Measurements from ENCODE around the gene RNF180.
"Not testable (repeated sequence)": the region's sequence is repeated elsewhere in the genome, so short reads cannot be mapped to it uniquely, and the experiment has no call there.

The RNF180 gene

DNA sequence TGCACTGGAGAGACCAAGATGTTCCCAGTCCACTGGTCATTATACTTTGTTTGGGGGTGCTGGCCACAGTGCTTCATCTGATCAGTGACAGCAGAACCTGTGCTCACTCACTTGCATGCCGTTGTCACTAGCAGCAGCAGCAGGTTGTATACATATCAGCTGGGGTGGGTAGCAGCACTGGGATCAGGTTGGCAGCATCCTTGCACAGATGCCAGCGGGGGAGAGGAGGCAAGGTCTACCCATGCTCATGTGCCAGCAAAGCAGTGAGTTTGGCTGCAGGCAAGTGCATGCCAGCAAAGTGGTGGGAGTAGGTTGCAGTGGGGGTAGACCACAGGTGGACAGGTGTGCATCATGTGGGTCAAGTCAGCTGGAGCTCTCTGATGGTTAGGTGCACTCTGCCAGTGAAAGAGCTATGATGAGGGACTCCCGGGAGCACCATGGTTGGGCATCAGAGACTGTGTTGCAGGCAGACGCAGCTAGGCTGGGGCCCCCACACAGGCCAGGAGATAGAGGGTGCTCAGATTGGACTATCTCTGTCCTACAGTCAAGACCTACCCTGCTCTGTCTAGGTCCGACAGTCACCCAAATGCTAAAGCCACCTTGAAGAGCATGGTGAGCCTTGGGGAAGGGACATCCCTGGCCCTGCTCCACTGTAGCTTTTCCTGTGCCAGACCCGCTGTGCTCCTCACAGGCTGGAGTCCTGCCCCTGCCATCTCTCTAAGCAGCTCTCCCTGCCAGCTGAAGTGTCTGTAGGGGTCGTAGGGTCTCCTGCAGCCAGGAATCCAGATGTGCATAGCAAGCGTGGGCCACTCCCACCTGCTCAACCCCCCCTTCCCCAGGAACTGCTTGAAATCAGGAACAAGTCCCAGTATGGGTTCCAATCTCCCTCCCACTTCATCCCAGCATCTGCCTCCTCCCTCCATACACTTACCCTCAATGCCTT is 119.8 kb downstream of the RNF180 start:
- no peak for DNase-seq

DNA sequence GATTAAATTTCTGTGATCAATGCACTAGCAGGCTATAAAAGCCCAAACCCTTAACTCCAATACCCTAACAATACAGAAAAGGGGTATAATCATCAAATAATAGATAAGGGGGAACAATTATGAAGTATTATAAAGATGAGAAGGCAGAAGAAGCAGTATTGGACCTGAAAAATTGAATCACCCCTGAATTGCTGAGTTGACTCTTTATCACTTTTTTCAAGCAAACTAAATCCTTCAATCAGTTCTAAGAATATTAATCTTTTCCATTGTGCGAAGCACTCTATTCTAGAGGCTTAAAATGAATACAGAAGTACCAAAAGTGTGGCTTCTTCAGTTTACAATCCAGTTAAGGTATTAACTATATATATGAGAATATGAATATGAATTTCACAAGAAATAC is 120.7 kb downstream of the RNF180 start:
- no peak for DNase-seq

- not testable (repeated sequence) for DNase-seq
Measured at GRCh38 chr5:64288496-64288895, 122.9 kb downstream of the RNF180 start.

- no peak for DNase-seq
Measured at GRCh38 chr5:64292611-64293215, 127.1 kb downstream of the RNF180 start.

DNA sequence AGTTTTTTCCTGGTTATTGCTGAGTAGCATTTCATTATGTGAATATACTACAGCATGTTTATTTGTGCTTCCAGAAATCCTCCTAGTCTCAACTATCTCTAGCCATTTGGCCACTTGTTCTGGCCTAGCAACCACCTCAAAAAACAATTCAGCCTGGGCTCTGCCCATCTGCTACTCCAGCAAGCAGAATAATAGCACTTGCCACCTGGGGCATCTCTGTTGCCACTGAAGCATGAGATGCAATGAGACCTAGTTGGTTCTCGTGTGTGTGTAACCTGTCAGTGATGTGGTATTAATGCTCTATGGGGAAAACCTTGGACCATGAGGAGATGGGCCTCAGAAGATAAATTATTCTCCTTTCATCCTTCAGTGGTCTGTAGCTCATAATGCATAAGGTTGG is 129.5 kb downstream of the RNF180 start:
- no peak for DNase-seq

DNA sequence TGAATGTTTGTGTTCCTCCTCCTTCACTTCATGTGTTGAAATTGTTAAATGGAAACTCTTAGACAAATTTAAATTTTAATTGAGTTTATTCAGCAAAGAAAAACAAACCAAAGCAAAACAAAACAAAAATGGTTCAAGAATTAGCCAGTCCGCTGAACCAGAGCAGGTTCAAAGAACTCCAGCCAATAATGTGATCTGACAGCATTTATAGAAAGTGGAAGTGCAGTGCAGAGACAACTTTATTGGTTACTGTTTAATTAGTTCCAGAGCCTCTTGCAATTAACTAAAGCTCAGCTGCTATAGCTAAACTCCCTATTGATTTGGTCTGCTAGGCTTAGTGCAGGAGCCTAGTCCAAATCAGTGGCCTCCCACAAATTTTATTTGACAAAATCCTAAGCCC is 132.9 kb downstream of the RNF180 start:
- DNase-seq = no peak

DNA sequence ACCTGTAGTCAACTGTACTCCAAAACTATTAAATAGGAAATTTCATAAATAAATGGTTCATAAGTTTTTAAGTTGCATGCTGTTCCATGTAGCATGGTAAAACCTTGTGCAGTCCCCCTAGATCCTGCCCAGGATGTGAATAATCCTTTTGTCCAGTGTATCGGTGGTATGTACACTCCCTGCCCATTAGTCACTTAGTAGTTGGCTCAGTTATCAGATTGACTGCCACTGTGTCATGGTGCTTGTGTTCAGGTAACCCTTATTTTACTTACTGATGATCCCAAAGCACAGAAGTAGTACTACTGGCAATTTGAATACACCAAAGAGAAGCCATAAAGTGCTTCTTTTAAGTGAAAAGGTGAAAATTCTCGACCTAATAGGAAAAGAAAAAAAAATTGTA is 134.2 kb downstream of the RNF180 start:
- no peak for DNase-seq

DNA sequence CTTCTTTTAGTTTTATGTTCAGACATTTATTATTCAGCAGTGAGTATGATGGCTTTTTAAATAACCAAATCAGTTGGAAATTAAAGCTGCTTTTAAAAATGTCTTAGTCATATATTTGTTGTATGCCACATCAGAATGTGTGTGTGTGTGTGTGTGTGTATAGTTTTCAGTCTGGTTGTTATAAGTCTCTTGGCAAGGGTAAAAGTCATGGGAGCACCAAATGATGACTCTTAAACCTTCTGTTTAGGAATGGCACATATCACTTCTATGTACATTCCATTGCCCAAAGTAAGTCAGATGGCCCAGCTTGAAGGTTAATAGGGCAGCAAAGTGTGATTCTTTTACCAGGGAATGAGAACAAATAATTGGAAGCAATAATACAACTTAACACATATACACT is 135.9 kb downstream of the RNF180 start:
- no peak for DNase-seq

GRCh38 chr5:64308135-64308534 is 142.5 kb downstream of the RNF180 start:
- no peak for DNase-seq

- DNase-seq = no peak
Measured at GRCh38 chr5:64312491-64312890, 146.8 kb downstream of the RNF180 start.

DNA sequence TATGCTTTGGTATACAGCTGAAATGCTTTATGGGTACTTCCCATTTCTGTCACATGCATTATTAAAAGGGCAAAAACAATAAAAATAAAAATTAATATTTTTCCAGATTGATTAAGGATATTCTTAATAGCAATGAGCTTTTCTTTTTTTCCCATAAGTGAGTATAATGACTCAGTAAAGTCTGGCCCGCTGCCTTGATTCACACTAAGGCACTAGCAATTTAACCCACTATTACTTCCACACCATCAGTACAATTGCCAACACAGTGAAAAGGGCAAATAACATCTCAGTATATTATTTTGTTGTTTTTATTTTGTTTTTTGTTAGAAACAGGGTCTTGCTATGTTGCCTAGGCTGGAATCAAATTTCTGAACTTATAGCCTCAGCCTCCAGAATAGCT is 150.1 kb downstream of the RNF180 start:
- DNase-seq = no peak

DNA sequence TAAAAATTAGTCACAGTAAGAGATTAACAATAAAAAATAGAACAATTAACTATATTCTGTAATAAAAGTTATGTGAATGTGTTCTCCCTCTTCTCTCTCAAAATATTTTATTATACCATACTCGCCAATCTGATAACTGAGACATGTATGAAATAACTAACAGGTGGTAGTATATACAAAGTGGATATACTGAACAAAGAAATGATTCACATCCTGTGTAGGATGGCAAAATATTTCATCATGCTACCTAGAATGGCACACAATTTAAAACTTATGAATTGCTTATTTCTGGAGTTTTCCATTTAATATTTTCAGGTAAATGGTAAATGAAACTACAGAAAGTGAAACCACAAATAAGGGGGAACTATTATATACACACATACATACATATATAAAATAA is 152.5 kb downstream of the RNF180 start:
- no peak for DNase-seq

DNA sequence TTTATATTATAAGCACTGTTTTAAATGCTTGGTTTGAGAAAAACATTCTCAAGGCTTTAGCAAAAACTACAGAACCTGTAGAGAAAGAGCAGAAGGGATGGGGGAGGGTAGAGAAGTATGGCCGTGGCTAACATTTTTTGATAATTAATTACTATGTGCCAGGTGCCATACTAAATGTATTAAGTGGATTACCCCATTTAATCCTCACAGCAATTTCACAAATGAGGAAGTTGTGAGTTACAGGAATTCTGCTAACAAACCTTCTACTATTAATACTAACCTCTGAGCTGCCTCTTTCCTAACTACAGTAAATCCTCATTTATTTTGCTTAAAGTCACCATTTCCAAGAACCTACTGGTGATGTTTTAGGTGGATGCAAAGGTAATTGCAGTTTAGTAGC is 157.9 kb downstream of the RNF180 start:
- no peak for DNase-seq

GRCh38 chr5:64330728-64331231 is 165.1 kb downstream of the RNF180 start:
- DNase-seq = no peak

GRCh38 chr5:64331597-64332277 is 166.1 kb downstream of the RNF180 start:
- no peak for DNase-seq

- no peak for DNase-seq
Measured at GRCh38 chr5:64333886-64334285, 168.2 kb downstream of the RNF180 start.

- DNase-seq = no peak
Measured at GRCh38 chr5:64339769-64340168, 174.1 kb downstream of the RNF180 start.

- DNase-seq = no peak
Measured at GRCh38 chr5:64340293-64340692, 174.7 kb downstream of the RNF180 start.

DNA sequence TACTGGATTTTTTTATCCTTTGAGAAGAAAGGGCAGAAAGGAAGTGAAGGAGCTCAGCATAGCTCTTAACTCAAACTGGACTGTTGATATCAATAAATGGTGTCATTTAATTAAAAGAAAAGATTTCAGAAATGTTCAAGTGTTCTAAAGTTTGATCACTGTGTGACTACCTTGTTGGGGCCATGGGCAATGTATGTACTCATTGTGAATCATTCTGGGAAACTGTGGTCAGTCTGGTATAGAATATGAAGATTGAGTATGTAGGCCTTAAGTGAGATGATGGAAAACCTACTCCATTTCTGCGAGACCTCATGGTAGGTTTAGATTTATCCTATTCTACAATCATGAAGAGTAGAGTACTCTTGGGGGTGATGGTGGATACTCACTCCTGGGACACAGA is 175.7 kb downstream of the RNF180 start:
- DNase-seq = no peak

DNA sequence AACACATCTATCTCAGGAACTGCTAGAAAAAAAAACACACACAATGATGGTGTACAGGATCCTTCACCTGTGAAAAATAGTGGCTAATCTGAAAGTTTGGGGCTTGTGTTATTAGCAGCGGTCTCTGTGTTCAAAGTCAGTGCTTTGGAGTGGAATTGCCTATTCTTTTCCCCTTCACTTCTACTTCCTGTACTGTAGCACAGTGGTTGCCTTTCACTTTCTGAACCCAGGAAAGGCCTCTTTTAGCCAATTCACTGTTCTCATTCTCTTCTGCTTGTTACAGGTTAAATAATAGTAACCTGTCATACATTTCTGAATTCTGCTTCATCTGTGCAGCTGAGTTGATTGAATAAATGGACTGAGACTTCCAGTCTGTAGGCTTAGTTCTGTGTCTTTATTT is 178.9 kb downstream of the RNF180 start:
- DNase-seq = no peak

- DNase-seq = no peak
Measured at GRCh38 chr5:64347309-64347708, 181.7 kb downstream of the RNF180 start.

GRCh38 chr5:64364426-64364825 is 198.8 kb downstream of the RNF180 start:
- no peak for DNase-seq

GRCh38 chr5:64384765-64385164 is 219.1 kb downstream of the RNF180 start:
- no peak for DNase-seq

- DNase-seq = no peak
Measured at GRCh38 chr5:64397552-64397951, 231.9 kb downstream of the RNF180 start.

Measured in CD4-positive, alpha-beta T cell treated with Interleukin-12 subunit alpha and Interleukin-12 subunit beta, for 1 hour (primary cell).